Adipose tissue (tissue), 3 donors: ENCODE results near the gene ANAPC2. TPM values are rescaled to one million over a fixed set of nuclear protein-coding genes. Genes with fewer than 3 reads are reported as not detected.

Experiments used
- H3K27ac ChIP-seq: one replicate; pipeline ENCODE4 v1.5.1; 2013; ENCODE audit warnings: low read depth, low read length
- WGBS, 3 donors: extraction: QIAGEN DNeasy Blood & Tissue Kit; methylation state at CpG; one replicate each; pipeline ENCODE4 v1.1.7; 2013; 5-methylcytosine and 5-hydroxymethylcytosine counted together
- polyA plus RNA-seq, 3 donors: library from polyadenylated mRNA; stranded (reverse); fragments of 200-250 nt; gene quantifications; one replicate each; pipeline ENCODE4 v1.2.3, GENCODE V29; 2013
- donor health status: healthy with polysubstance abuse.
- donor health status: Bipolar disorder and iron deficiency.
- donor health status: healthy.

The ANAPC2 gene
- polyA plus RNA-seq, 3 donors: 27.5 to 39.9 (median 38.6) TPM

- WGBS, 3 donors: 24 to 79% (median 65%) methylated on average over 11 of the region's 11 CpGs
Observed at GRCh38 chr9:137198902-137199283, 10.5 kb upstream of the ANAPC2 start.

GRCh38 chr9:137198051-137198901 lies 9.9 kb upstream of the ANAPC2 start:
- WGBS, 3 donors: 32 to 81% (median 75%) methylated on average over 18 to 19 of the region's 19 CpGs
- H3K27ac ChIP-seq: no peak overlapping the region

More at GRCh38 chr9:137198902-137199283, 10.5 kb upstream of the ANAPC2 start:
- no peak overlapping the region for H3K27ac ChIP-seq

GRCh38 chr9:137195525-137196220 lies 7.3 kb upstream of the ANAPC2 start:
- no peak overlapping the region for H3K27ac ChIP-seq
- 31 to 88% (median 85%) methylated on average over 19 to 21 of the region's 21 CpGs for WGBS, 3 donors

- H3K27ac ChIP-seq: no peak overlapping the region
- 38 to 90% (median 74%) methylated on average over 10 of the region's 10 CpGs for WGBS, 3 donors
Observed at GRCh38 chr9:137194909-137195308, 6.5 kb upstream of the ANAPC2 start.

GRCh38 chr9:137194388-137194787 lies 6.0 kb upstream of the ANAPC2 start:
- 33 to 76% (median 72%) methylated on average over 16 of the region's 16 CpGs for WGBS, 3 donors
- no peak overlapping the region for H3K27ac ChIP-seq

GRCh38 chr9:137193771-137194170 lies 5.4 kb upstream of the ANAPC2 start:
- no peak overlapping the region for H3K27ac ChIP-seq
- WGBS, 3 donors: 75 to 88% (median 83%) methylated on average over 11 to 14 of the region's 14 CpGs

- no peak overlapping the region for H3K27ac ChIP-seq
- 73 to 79% (median 74%) methylated on average over 2 of the region's 2 CpGs for WGBS, 3 donors
Observed at GRCh38 chr9:137192859-137193258, 4.5 kb upstream of the ANAPC2 start.

GRCh38 chr9:137192448-137192780 lies 4.1 kb upstream of the ANAPC2 start:
- H3K27ac ChIP-seq: no peak overlapping the region
- WGBS, 3 donors: 66 to 79% (median 76%) methylated on average over 10 of the region's 10 CpGs

GRCh38 chr9:137191691-137192447 lies 3.5 kb upstream of the ANAPC2 start:
- H3K27ac ChIP-seq: no peak overlapping the region
- 67 to 84% (median 81%) methylated on average over 21 to 22 of the region's 22 CpGs for WGBS, 3 donors

GRCh38 chr9:137191245-137191644 lies 2.9 kb upstream of the ANAPC2 start:
- WGBS, 3 donors: 56 to 78% (median 72%) methylated on average over 3 of the region's 3 CpGs
- H3K27ac ChIP-seq: no peak overlapping the region

GRCh38 chr9:137190315-137190856 lies 2.0 kb upstream of the ANAPC2 start:
- no peak overlapping the region for H3K27ac ChIP-seq
- WGBS, 3 donors: 43 to 80% (median 65%) methylated on average over 9 of the region's 9 CpGs

- 16 to 32% (median 29%) methylated on average over 21 to 23 of the region's 23 CpGs for WGBS, 3 donors
- no peak overlapping the region for H3K27ac ChIP-seq
Observed at GRCh38 chr9:137189297-137190295, 1.2 kb upstream of the ANAPC2 start.

GRCh38 chr9:137188086-137188489 lies 272 bp downstream of the ANAPC2 start:
- WGBS, 3 donors: 0 to 1% (median 0%) methylated on average over 30 to 31 of the region's 31 CpGs

GRCh38 chr9:137187386-137187785 lies 974 bp downstream of the ANAPC2 start:
- no peak overlapping the region for H3K27ac ChIP-seq
- 74 to 84% (median 78%) methylated on average over 15 of the region's 15 CpGs for WGBS, 3 donors

More at GRCh38 chr9:137188086-137188489, 272 bp downstream of the ANAPC2 start:
- H3K27ac ChIP-seq: peak overlapping the region; percentile 62

- no peak overlapping the region for H3K27ac ChIP-seq
- 48 to 83% (median 77%) methylated on average over 6 of the region's 6 CpGs for WGBS, 3 donors
Observed at GRCh38 chr9:137186385-137186784, 2.0 kb downstream of the ANAPC2 start.

GRCh38 chr9:137185921-137186320 lies 2.4 kb downstream of the ANAPC2 start:
- no peak overlapping the region for H3K27ac ChIP-seq
- WGBS, 3 donors: 92 to 93% (median 93%) methylated on average over 19 of the region's 19 CpGs

- H3K27ac ChIP-seq: no peak overlapping the region
- WGBS, 3 donors: 93% methylated on average over 46 to 48 of the region's 48 CpGs
Observed at GRCh38 chr9:137184881-137185660, 3.3 kb downstream of the ANAPC2 start.
